Measurements from ENCODE around the gene CCDC57.

DNA sequence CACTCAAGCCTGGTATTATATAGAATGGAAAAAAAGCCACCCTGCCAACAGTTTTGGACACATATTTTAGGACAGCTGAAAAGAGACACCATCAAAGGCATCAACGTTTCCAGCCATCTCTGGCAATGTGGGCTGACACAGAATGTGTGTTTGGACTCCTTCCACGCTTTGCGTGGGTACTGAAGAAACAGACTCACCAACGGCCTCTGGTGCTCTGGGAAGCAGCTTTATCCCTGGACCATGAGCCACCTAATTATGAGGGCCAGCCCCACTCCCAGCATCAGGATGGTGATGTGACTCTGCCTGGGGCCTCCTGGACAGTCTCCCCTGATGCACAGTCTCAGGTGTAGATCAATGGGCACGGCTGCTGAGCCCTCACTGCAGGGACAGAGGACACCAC is 27.9 kb downstream of the CCDC57 start:
- TF ChIP-seq CTCF (conservative IDR thresholded peaks at IDR 0.05; ENCODE audit: low read depth, low read length) (no peak), EZH2phosphoT487 (IDR thresholded peaks at IDR 0.05; ENCODE audit: borderline replicate concordance, low read length) (no peak)
